ENCODE measurements around the gene PRMT7. TPM values are rescaled to one million over a fixed set of nuclear protein-coding genes. Genes with fewer than 3 reads are reported as not detected.

Gene PRMT7
- total and polyA plus RNA-seq, 9 donors: 27.8 to 43.4 (median 37.8) TPM

- H3K4me1 ChIP-seq (ENCODE audit: insufficient read depth): peaks cover 3% of the 10 kb centered on the region
- no peak overlapping the region for H3K4me3 ChIP-seq
- H3K27me3 ChIP-seq: no peaks in the 10 kb centered on the region
- intact Hi-C loops (cut with DNase I): no loop called here
- no peak overlapping the region for H3K27ac ChIP-seq
- WGBS, 3 donors: 34 to 57% (median 46%) methylated on average over 11 of the region's 11 CpGs
- peak in 1 of 5 donors; percentile 25 for DNase-seq
- no peaks in the 10 kb centered on the region for H3K9me3 ChIP-seq
- H3K36me3 ChIP-seq: no peaks in the 10 kb centered on the region
- TF ChIP-seq POLR2A (IDR thresholded peaks at IDR 0.05): no peak
- no peak for TF ChIP-seq CTCF (IDR thresholded peaks at IDR 0.05)
- TF ChIP-seq EP300 (IDR thresholded peaks at IDR 0.05): no peak
Observed at GRCh38 chr16:68345351-68345810, 34.6 kb downstream of the PRMT7 start.

GRCh38 chr16:68345958-68346635, 35.3 kb downstream of the PRMT7 start:
- no peaks in the 10 kb centered on the region for H3K27me3 ChIP-seq
- H3K27ac ChIP-seq: no peak overlapping the region
- 94 to 96% (median 94%) methylated on average over 16 of the region's 16 CpGs for WGBS, 3 donors
- H3K4me1 ChIP-seq (ENCODE audit: insufficient read depth): peaks cover 3% of the 10 kb centered on the region
- no peaks in the 10 kb centered on the region for H3K36me3 ChIP-seq
- H3K4me3 ChIP-seq: no peak overlapping the region
- DNase-seq: peak in 1 of 5 donors; percentile 15
- TF ChIP-seq POLR2A (IDR thresholded peaks at IDR 0.05): no peak
- no peak for TF ChIP-seq EP300 (IDR thresholded peaks at IDR 0.05)
- no peak for TF ChIP-seq CTCF (IDR thresholded peaks at IDR 0.05)
- intact Hi-C loops (cut with DNase I): no loop called here
- no peaks in the 10 kb centered on the region for H3K9me3 ChIP-seq

GRCh38 chr16:68346892-68347480, 36.2 kb downstream of the PRMT7 start:
- no peak overlapping the region for H3K27ac ChIP-seq
- H3K36me3 ChIP-seq: peaks cover 1% of the 10 kb centered on the region
- no peaks in the 10 kb centered on the region for H3K9me3 ChIP-seq
- peaks cover 3% of the 10 kb centered on the region for H3K4me1 ChIP-seq (ENCODE audit: insufficient read depth)
- intact Hi-C loops (cut with DNase I): no loop called here
- TF ChIP-seq EP300 (IDR thresholded peaks at IDR 0.05): no peak
- TF ChIP-seq POLR2A (IDR thresholded peaks at IDR 0.05): no peak
- no peak for TF ChIP-seq CTCF (IDR thresholded peaks at IDR 0.05)
- no peak overlapping the region for H3K4me3 ChIP-seq
- 83 to 91% (median 87%) methylated on average over 12 of the region's 12 CpGs for WGBS, 3 donors
- no peaks in the 10 kb centered on the region for H3K27me3 ChIP-seq
- DNase-seq: peak in 1 of 5 donors; percentile 14

- intact Hi-C loops (cut with DNase I): no loop called here
- Histone ChIP-seq H3K36me3 (peaks cover 5% of the 10 kb centered on the region), H3K4me3 (no peak overlapping the region), H3K27ac (no peak overlapping the region), H3K27me3 (no peaks in the 10 kb centered on the region), H3K4me1 (ENCODE audit: insufficient read depth) (peaks cover 3% of the 10 kb centered on the region), H3K9me3 (no peaks in the 10 kb centered on the region)
- no peak for DNase-seq
- 77 to 88% (median 85%) methylated on average over 4 of the region's 4 CpGs for WGBS, 3 donors
- TF ChIP-seq POLR2A (IDR thresholded peaks at IDR 0.05): no peak
Observed at GRCh38 chr16:68347605-68348004, 36.8 kb downstream of the PRMT7 start.

All from ovary (tissue), 9 donors.